Measurements from ENCODE around the gene MFSD6.

The MFSD6 gene

GRCh38 chr2:190440113-190440512 lies 32.0 kb downstream of the MFSD6 start:
- DNase-seq (ENCODE audit: low spot score): no peak

GRCh38 chr2:190441564-190441963 lies 33.4 kb downstream of the MFSD6 start:
- no peak for DNase-seq (ENCODE audit: low spot score)

- DNase-seq (ENCODE audit: low spot score): no peak
These were observed 34.9 kb downstream of the MFSD6 start for GRCh38 chr2:190443055-190443454.

- DNase-seq (ENCODE audit: low spot score): no peak
These were observed 35.8 kb downstream of the MFSD6 start for GRCh38 chr2:190443778-190444481.

GRCh38 chr2:190444976-190445375 lies 36.8 kb downstream of the MFSD6 start:
- no peak for DNase-seq (ENCODE audit: low spot score)

GRCh38 chr2:190446193-190446592 lies 38.0 kb downstream of the MFSD6 start:
- no peak for DNase-seq (ENCODE audit: low spot score)

- DNase-seq (ENCODE audit: low spot score): no peak
These were observed 38.8 kb downstream of the MFSD6 start for GRCh38 chr2:190446750-190447516.

GRCh38 chr2:190447766-190448165 lies 39.6 kb downstream of the MFSD6 start:
- no peak for DNase-seq (ENCODE audit: low spot score)

GRCh38 chr2:190449925-190450324 lies 41.8 kb downstream of the MFSD6 start:
- DNase-seq (ENCODE audit: low spot score): no peak

- DNase-seq (ENCODE audit: low spot score): no peak
These were observed 42.2 kb downstream of the MFSD6 start for GRCh38 chr2:190450363-190450762.

- DNase-seq (ENCODE audit: low spot score): no peak
These were observed 43.5 kb downstream of the MFSD6 start for GRCh38 chr2:190451561-190452176.

GRCh38 chr2:190452433-190452832 lies 44.3 kb downstream of the MFSD6 start:
- no peak for DNase-seq (ENCODE audit: low spot score)

- no peak for DNase-seq (ENCODE audit: low spot score)
These were observed 46.6 kb downstream of the MFSD6 start for GRCh38 chr2:190454795-190455194.

- DNase-seq (ENCODE audit: low spot score): no peak
These were observed 47.4 kb downstream of the MFSD6 start for GRCh38 chr2:190455358-190456095.

GRCh38 chr2:190456833-190457232 lies 48.7 kb downstream of the MFSD6 start:
- DNase-seq (ENCODE audit: low spot score): no peak

GRCh38 chr2:190457256-190457655 lies 49.1 kb downstream of the MFSD6 start:
- no peak for DNase-seq (ENCODE audit: low spot score)

GRCh38 chr2:190458352-190459107 lies 50.4 kb downstream of the MFSD6 start:
- no peak for DNase-seq (ENCODE audit: low spot score)

- DNase-seq (ENCODE audit: low spot score): no peak
These were observed 51.7 kb downstream of the MFSD6 start for GRCh38 chr2:190459881-190460280.

GRCh38 chr2:190460487-190460886 lies 52.3 kb downstream of the MFSD6 start:
- DNase-seq (ENCODE audit: low spot score): no peak

- no peak for DNase-seq (ENCODE audit: low spot score)
These were observed 54.0 kb downstream of the MFSD6 start for GRCh38 chr2:190462181-190462580.

GRCh38 chr2:190462611-190463010 lies 54.5 kb downstream of the MFSD6 start:
- DNase-seq (ENCODE audit: low spot score): no peak

GRCh38 chr2:190465060-190465459 lies 56.9 kb downstream of the MFSD6 start:
- DNase-seq (ENCODE audit: low spot score): no peak

All from LoVo (cell line).